ENCODE results near the gene CPPED1.
A peak's percentile ranks its signal among the peaks of the same experiment; 100 is the strongest.
"Not testable (repeated sequence)": the region's sequence is repeated elsewhere in the genome, so short reads cannot be mapped to it uniquely, and the experiment has no call there.

Gene CPPED1

GRCh38 chr16:12811441-12812383 is 8.0 kb upstream of the CPPED1 start:
- no peak overlapping the region for H3K27ac ChIP-seq
- TF ChIP-seq ZFX (IDR thresholded peaks at IDR 0.05) = no peak

DNA sequence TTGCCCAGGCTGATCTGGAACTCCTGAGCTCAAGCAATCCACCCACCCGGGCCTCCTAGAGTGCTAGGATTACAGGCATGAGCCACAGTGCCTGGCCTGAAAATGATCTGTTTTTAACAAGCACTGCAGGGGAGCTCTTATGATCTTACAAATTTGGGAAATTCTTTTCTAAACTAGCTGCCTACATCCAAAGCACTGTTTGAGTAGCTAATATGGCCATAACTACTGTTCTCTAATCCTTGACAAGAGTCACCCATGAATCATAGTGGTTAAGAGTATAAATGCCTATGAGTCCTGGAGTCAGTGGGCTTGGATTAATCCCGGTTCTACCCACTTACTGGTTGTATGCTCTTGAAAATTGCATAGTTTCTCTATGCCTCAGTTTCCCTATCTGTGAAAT is 1.4 kb upstream of the CPPED1 start:
- H3K27ac ChIP-seq = no peak overlapping the region
- TF ChIP-seq CTCF (conservative IDR thresholded peaks at IDR 0.05) (no peak), ZFX (IDR thresholded peaks at IDR 0.05) (no peak)

- no peak overlapping the region for H3K27ac ChIP-seq
- TF ChIP-seq CTCF (conservative IDR thresholded peaks at IDR 0.05) = no peak
- TF ChIP-seq ZFX (IDR thresholded peaks at IDR 0.05) = no peak
Measured at GRCh38 chr16:12804395-12804794, 708 bp upstream of the CPPED1 start.

DNA sequence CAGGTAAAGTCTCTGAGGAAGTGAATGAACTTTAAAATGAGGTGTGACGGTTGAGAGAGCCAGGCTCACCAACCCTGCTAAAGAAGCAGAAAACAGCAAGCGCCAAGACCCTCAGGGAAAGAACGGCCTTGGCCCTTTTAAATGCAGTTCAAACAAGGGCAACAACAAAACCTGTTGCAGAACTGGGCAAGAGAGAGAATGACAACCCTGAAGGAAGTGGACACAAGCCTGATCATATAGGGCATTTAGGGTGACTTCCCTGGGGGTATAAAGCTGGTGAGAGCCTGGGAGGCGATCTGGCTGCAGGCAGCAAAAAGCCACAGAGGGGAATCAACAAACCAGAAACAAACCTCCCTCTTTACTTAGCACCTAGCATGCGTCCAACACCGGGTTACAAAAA is 1.0 kb downstream of the CPPED1 start:
- peak overlapping the region; percentile 66; the same call in 1 of the 2 replicates for H3K27ac ChIP-seq
- TF ChIP-seq CTCF (conservative IDR thresholded peaks at IDR 0.05) (no peak), ZFX (IDR thresholded peaks at IDR 0.05) (no peak)

DNA sequence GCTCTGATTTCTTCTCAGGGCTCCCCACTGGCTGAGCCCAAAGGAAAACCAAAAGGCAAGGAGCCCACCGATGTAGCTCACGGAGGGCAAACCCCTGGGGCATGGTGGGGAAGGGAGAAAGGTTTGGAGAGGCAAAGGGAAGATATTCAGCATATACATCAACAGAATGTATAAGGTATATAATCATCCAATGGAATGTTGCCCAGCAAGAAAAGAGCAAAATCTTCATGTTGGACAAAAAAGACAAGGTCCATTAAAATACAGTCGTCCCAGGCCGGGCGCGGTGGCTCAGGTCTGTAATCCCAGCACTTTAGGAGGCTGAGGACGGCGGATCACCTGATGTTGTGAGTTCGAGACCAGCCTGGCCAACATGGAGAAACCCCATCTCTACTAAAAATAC is 1.6 kb downstream of the CPPED1 start:
- H3K27ac ChIP-seq = no peak overlapping the region; the same call in 1 of the 2 replicates

DNA sequence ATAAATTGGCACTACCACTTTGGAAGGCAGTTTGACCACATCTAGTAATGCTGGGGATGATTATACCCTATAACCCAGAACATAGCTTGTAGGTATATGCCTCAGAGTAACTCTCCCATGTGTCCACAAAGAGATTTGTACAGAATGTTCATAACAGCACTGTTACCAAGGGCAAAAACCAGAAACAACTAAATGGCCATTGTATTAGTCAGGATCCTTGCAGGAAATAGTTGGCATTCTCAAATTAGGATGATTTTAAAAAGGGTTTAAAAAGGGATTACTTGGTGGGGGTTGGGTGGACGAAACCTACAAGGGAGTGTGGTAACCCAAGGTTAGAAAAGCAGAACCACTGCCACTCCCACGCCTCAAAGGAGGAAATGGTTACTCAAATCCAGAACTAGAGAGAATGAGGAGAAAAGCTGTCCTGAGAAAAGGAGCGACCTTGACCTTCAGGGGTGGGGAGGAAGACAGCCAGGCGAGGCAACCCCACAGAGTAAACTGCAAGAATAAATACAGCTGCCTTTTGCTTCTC is 2.1 kb downstream of the CPPED1 start:
- TF ChIP-seq CTCF (conservative IDR thresholded peaks at IDR 0.05) (no peak), ZFX (IDR thresholded peaks at IDR 0.05) (no peak)
- no peak overlapping the region for H3K27ac ChIP-seq

More for the DNA sequence above, 1.6 kb downstream of the CPPED1 start:
- TF ChIP-seq CTCF (conservative IDR thresholded peaks at IDR 0.05) (no peak), ZFX (IDR thresholded peaks at IDR 0.05) (no peak)

GRCh38 chr16:12800817-12801216 is 2.9 kb downstream of the CPPED1 start:
- TF ChIP-seq ZFX (IDR thresholded peaks at IDR 0.05) = no peak
- no peak for TF ChIP-seq CTCF (conservative IDR thresholded peaks at IDR 0.05)
- H3K27ac ChIP-seq = no peak overlapping the region

GRCh38 chr16:12799996-12800395 is 3.7 kb downstream of the CPPED1 start:
- H3K27ac ChIP-seq = not testable (repeated sequence)
